TTC549 (cell line): ENCODE results near the gene AEN.

ENCODE experiments used
- FAIRE-seq: peaks from 2 replicates; lab custom pipeline; 2012; peaks lifted over from hg19 to GRCh38; lab: Jason Lieb, UNC

AEN gene

GRCh38 chr15:88678755-88679154, 57.6 kb downstream of the AEN start:
- FAIRE-seq: no peak

GRCh38 chr15:88680241-88681001, 59.3 kb downstream of the AEN start:
- FAIRE-seq: no peak

- FAIRE-seq: no peak
Measured at GRCh38 chr15:88681610-88682221, 60.6 kb downstream of the AEN start.
